Skin epidermis (tissue), 12 donors: ENCODE data around the gene C1orf50.

ENCODE experiments used
- H3K27ac ChIP-seq, 21 experiments: fragments of 200-600 bp; sonication (generic) in 11 of 21; one replicate each; pipeline ENCODE4 v1.5.0; 2020; ENCODE audit warnings: mild to moderate bottlenecking in 3 of 21, inconsistent platforms in 2 of 21, moderate library complexity in 2 of 21
- H3K4me3 ChIP-seq, 7 experiments: fragments of 200-600 bp; sonication (generic) in 2 of 7; one replicate each; pipeline ENCODE4 v1.5.0; 2020; ENCODE audit warnings: inconsistent platforms in 2 of 7, mild to moderate bottlenecking in 2 of 7, moderate library complexity in 1 of 7

The C1orf50 gene

DNA sequence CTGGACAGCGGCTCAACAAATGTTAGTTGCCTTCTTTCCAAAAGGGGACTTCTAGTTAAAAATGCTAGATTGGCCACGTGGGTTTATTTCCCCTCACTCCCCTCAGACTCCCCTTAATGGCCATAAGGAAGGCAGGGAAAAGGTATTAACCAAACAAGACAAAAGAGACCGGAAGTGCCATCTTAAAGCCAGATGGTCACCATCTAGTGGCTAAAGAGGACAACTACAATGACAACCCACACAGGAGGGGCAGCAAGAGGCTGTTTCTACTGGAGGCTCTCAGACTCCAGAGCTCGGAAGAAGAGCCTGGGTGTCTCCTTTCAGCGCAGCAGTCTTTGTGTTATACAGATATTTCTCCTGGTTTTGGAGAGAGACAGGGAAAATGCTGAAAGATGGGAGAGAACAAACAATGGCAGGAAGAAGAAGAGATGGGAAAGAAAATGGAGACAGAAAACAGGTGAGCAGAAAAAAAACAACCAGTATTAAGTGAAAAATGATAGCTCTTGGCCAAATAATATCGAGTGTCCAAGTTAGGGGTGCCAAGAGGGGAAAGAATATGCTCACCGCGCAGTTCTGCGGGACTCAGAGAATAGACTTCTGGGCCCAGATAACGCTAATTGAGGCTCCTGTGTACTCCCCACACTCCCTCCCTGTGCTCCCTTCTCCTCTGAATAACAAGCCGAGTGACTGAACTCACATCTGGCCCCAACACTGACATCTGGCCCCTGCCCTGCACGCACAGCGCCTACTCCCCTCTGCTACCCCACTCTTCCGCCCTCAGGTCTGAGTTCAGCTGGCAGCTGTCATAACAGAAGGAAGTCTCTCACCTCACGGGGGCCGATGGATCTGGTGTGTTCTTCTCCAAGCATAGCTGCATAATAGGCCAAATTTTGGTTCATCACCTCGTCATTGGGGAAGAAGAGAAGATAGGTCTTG, 9.8 kb upstream of the C1orf50 start:
- no peak overlapping the region for H3K27ac ChIP-seq
- no peak overlapping the region for H3K4me3 ChIP-seq

DNA sequence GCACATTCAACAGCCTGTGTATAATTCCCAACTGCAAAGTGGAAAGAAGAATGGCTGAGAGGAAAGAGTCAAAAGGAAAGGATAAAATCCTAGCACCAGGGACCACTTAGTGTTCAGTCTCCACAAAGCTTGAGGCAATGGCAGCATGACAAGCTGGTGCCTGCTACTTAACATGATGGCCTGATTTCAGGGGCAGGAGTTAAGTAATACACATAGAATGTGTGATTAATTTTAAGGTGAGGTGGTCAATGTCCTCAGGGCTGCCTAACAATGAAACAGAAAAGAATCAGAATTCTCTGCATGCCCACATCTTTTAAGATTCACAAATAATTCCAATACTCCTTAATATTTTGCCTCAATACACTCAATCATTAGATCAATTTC, 9.2 kb upstream of the C1orf50 start:
- Histone ChIP-seq H3K27ac (no peak overlapping the region), H3K4me3 (no peak overlapping the region)

DNA sequence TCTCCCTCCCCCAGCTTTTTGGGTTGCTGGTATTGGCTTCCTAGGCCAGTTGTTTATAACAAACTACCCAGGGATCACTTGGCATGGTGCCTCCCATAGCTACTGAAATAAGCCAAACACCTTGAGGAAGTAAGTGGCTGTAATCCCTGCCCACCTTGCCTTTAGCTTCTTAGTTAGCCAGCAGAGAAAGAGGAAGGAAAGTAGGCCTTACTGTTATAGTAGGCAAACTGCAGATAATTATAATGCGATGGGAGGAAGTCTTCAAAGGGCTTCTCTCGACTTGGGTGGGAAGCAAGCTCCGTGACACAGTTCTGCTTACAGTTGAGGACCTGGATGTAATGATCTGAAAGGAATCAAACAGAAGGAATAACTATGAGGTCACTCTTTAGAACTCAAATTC, 8.4 kb upstream of the C1orf50 start:
- Histone ChIP-seq H3K4me3 (no peak overlapping the region), H3K27ac (no peak overlapping the region)

DNA sequence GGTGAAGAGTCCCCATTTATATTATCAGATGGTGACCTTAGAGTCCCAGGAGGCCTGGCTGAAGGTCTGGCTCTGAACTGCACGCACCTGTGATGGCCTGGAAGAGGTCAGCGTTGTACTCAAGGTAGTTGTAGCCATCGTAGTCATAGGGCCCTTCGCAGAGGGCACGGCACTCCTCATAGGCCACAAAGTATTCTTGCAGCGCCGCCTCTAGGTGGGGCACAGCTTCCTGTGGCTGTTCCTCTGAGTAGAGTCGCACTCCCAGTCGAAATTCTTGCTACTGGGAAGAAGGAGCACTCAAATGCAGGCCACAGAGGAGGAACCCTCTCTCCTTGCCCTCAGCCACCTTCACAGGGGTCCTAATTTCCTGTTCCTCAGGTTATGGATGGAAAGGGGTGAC, 7.9 kb upstream of the C1orf50 start:
- no peak overlapping the region for H3K27ac ChIP-seq
- no peak overlapping the region for H3K4me3 ChIP-seq

DNA sequence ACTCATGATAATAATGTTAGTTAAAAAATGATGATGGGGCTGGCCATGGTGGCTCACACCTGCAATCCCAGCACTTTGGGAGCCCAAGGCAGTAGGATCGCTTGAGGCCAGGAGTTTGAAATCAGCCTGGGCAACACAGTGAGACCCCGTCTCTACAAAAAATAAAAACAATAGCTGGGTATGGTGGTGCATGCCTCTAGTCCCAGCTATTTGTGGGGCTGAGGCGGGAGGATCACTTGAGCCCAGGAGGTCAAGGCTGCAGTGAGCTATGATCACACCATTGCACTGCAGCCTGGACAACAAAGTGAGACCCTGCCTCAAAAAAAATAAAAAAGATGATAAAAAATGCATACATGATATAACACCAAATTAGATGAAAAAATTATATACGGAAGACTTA, 5.5 kb upstream of the C1orf50 start:
- Histone ChIP-seq H3K27ac (no peak overlapping the region), H3K4me3 (no peak overlapping the region)

DNA sequence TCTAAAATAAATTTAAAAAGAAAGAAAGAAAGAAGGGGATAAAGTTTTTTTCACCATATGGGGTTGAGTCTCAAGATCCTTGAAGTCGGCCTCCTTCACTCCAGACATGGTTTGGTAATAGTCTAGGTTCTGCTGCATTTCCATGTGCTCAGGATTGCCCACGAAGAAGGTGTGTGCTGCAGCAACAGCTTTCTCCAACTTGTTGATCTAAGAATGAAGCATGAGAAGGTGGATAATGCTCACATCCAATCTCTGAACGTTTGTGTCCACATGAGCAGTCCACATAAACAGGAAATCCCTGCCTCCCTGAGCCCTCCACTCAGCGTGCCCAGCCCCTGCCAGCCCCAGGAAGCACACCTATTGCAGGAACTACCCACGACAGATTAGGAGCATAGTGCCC, 4.8 kb upstream of the C1orf50 start:
- Histone ChIP-seq H3K27ac (peak overlapping the region in 2 of 21 experiments; percentile 6 to 24), H3K4me3 (no peak overlapping the region)

DNA sequence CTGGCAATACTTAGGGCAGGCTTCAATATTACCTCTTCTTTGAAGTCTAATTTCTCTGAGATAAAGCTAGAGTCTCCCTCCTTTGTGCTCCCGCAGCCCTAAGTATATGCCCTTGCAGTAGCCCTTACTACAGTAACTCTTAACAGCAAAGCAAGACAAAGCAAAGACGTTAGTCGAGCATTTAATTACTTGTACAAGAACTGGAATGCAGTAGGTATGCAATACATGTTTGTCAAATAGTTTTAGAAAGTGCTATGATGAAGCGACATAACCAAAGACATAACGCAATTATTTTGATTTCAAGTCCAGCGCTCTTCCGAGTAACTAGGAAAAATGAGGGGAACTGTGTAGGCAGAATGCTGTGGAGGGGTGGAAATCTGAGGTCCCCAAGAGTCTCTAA, 1.8 kb upstream of the C1orf50 start:
- peak overlapping the region in 11 of 21 experiments; percentile 17 to 99 (median 89) for H3K27ac ChIP-seq
- H3K4me3 ChIP-seq, result peak overlapping the region; percentile 77 to 100 (median 97)

DNA sequence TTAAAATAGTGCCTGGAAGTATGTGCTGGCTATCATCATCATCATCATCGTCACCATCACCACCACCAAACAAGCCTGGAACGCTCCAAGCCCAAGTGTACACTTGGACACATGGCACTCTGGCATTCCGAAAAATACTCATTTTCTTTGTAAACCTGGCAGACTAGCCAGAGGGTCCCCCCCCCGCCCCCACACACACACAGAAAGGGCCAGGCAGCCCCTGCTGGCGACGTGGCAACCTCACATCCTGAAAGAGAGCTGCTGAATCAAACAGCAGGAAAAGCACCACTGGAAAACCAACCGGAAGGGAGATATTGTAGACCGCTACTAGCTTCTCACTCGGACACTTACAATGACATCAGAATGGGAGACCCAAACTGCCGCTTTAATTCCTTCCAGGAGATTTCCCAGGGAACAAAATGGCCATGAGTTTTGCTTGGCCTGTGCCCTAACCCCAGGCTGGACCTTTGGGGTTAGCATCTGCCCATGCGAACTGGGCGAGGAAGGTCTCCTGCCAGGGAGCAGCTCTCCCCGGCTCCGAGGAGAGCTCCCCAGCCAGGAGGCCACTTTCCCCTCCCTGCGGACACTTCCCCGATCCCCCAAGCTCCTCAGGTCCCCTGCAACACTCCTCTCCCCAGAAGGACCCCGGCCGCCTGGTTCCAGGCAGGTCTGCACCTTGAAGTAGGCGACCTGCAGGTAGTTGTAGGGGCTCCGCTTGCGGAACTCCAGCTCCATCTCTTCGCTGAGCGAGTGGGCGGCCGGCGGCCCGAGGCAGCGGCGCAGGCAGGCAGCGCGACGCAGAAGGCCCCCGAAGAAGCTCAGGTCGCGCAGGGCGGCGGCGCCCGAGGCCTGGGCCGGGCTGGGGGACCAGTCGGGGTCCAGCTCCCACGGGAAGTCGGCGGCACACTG, 963 bp upstream of the C1orf50 start:
- H3K4me3 ChIP-seq, result peak overlapping the region; percentile 77 to 100 (median 97)
- H3K27ac ChIP-seq, result peak overlapping the region; percentile 33 to 99 (median 87)

DNA sequence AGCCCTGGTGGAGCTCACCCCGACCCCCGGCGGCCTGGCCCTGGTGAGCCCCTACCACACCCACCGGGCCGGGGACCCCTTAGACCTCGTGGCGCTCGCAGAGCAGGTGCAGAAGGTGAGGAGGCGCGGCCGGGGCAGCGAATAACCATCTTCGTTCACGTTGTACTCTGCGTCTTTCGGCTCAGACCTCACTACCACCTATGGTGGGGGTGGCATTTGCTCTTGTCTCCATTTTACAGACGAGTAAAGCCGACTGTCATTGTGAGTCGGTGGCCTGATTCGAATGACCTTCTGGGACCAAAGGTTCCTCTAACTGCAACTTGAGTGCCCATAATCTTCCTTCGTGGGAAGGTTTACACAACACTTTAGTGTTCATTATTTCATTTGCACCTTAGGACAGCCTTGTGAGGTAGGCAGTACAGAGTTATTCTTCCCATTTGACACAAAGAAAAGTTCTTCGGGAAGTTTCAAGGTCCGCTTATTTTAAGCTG, 506 bp downstream of the C1orf50 start:
- peak overlapping the region; percentile 77 to 100 (median 97) for H3K4me3 ChIP-seq
- peak overlapping the region; percentile 61 to 99 (median 93) for H3K27ac ChIP-seq

DNA sequence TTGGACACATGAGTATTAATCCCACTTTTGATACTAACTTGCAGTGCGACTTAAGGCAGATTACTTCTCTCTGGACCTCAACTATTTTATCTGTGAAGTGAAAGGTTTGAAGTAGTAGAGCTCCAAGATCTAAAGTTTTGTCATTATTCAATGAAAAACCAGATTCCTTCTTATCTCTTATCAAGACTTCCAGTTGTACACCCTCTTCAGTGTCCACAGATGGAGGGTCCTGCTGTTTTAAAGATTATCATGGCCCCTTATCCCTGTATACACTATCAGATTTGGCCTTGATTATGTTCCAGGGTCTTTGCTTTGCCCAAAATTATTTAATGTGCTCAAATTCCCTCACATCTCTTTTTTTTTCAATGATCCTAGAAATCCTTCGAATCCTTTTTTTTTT, 1.1 kb downstream of the C1orf50 start:
- Histone ChIP-seq H3K27ac (peak overlapping the region in 5 of 21 experiments; percentile 89 to 97 (median 97)), H3K4me3 (peak overlapping the region in 6 of 7 experiments; percentile 77 to 100 (median 98))

DNA sequence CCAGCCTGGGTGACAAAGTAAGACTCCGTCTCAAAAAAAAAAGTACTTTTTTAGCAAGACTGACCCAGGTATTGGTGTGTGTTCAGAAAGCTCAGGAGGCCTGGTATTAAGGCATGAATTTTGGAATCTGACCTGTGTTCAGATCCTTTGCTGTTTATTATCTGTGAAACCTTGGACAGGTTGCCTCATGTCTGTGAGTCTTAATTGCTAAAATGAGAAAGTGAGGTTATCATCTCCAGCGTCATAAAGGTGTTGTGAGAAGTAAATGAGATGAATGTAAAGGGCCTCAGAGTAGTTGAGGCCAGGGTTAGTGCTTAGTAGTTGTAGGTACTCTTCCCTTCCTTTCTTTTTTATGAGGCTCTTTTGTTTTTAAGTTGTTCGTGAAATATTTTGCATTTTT, 2.8 kb downstream of the C1orf50 start:
- H3K27ac ChIP-seq, result no peak overlapping the region

DNA sequence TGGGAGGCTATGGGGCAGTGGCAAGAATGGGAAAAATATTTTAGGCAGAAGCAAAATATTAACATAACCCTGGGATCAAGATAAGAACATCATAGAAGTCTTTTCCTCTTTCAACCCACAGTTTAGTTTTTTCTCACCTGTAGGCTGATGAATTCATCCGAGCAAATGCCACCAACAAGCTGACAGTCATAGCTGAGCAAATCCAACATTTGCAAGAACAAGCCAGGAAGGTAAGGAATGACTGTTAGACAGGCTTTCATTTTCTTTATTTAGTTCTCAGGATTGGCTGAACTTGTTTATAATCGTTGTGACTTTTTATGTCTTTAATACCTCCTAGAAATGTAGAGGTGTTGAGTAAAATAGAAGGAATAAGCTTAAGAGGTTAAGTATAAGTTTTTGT, 6.4 kb downstream of the C1orf50 start:
- Histone ChIP-seq H3K27ac (no peak overlapping the region), H3K4me3 (no peak overlapping the region)

More for the DNA sequence above, 2.8 kb downstream of the C1orf50 start:
- no peak overlapping the region for H3K4me3 ChIP-seq

DNA sequence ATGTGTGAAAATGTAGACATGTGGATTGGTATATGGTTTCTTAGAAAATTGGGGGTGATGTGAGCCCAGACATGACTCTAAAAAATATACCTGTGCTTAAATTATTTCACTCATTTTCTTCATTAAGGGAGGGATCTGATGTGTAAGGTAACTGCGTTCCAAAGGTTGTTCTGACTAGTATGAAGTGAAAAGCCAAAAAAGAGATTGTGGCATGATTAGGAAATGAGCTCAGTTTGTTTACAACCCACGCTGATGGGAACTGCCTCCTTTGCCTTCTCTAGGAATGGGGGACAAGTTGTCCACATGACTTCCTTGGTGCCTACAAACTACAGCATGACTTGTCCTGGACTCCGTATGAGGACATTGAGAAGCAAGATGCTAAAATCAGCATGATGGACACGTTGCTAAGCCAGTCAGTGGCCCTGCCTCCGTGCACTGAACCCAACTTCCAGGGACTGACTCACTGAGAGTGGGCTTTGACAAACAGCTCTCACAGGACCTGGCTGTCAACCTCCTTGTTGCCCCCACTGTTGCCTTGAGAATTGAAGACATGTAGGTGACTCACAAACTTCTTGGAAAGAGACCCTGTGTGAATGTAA, 8.0 kb downstream of the C1orf50 start:
- no peak overlapping the region for H3K27ac ChIP-seq
- no peak overlapping the region for H3K4me3 ChIP-seq

DNA sequence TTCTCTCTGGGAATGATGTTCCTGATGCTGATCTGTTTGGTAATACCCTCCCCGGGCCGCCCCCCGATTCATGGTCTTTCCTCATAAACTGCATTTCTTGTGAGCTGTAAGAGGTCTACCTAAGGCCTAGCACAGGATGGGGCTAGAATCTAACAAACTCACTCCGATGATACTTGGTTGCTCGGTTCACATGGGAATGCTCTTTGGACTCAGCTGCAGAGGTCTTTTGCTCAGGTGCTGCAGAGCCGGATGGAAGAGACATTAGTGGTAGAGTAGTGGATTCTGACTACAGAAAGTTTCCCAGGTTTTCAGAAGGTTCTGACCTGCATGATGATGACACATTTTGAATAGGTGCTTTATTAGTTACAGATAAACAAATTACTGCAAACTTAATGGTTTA, 9.5 kb downstream of the C1orf50 start:
- Histone ChIP-seq H3K4me3 (no peak overlapping the region), H3K27ac (no peak overlapping the region)

DNA sequence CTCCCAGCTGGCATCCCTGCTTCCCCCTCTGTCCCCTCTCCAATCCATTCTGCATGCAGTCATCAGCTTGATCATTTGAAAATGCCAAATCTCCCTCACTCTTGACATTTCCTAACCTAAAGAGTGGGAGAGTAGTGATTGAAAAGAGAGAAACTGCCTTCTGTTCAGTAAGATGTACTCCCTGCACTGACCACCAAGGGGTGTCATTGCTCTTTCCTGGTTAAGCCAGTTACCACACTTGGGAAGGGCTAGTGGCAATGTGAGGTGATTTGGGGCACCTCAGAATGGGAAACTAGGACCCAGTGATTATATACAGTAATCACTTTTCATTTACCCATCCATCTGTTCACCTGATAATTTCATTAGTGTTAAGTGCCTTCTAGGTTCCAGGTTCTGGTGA, 10.8 kb downstream of the C1orf50 start:
- Histone ChIP-seq H3K27ac (no peak overlapping the region), H3K4me3 (no peak overlapping the region)

DNA sequence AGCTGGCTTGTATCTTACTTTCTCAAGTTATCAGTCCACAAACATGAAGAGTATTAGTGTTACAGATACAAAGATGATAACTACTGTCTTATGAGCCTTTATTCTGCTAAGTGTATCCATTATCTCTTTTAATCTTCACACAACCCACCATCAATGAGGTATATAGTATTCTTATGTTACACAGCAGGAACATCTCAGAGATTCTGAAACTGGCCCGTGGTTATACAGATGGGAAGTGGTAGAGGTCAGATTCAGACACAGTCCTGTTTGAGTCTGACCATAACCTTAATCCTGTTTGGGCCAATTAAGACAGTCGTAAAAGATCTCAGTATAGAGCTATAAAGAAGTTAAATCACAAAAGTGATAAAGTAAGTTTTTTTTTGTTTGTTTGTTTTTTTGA, 12.7 kb downstream of the C1orf50 start:
- Histone ChIP-seq H3K27ac (no peak overlapping the region), H3K4me3 (no peak overlapping the region)

DNA sequence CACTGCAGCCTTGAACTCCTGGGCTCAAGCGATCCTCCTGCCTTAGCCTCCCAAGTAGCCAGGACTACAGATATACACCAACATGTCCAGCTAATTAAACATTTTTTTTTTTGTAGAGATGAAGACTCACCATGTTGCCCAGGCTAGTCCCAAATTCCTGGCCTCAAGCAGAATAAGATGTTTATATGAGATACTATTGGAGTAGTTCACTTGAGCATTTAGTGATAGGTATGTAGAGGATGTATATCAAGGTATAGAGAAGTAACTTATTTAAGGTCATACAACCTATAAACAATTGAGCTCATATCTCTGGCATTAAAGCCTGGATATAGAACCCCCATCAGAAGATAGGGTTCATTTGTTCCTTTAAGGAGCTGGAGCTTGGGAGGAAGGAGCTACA, 13.1 kb downstream of the C1orf50 start:
- Histone ChIP-seq H3K4me3 (no peak overlapping the region), H3K27ac (no peak overlapping the region)

DNA sequence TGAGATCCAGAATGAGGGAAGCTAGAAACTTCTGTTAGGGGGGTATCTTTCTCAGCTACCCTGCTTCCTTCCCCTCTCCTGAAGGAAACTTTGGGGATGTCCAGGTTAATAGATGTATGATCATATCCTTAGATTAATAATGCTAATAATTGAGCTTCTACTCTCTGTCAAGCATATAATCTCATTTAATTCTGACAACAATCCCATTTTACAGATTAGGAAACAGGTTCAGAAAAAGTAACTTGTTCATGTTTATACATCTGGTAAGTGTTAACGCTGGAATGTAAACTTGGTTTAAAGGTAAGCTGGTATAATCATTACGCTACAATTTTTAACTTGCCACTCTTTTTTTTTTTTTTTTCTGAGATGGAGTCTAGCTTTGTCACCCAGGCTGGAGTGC, 16.0 kb downstream of the C1orf50 start:
- Histone ChIP-seq H3K4me3 (no peak overlapping the region), H3K27ac (no peak overlapping the region)

DNA sequence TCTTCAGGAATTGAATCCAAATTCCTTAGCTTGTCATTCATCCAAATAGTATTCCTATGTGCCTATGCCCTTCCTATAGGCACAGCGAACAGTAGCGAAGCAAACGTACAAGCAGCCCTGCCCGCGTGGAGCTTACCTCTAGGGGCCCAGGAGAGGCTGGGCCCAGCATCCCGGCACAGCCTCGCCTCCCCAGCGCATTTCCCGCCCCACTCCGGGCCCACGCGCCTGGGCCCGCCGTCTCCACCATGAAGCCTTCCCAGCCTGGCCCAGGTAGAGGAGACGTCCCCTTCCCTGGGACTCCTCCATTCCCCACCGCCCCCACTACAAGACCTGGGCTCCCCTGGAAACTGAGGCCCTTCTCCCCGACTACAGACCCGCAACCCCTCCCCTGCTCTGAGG, 17.5 kb downstream of the C1orf50 start:
- H3K4me3 ChIP-seq, result peak overlapping the region in 2 of 7 experiments; percentile 17 to 33

More for the DNA sequence above, 17.5 kb downstream of the C1orf50 start:
- H3K27ac ChIP-seq, result no peak overlapping the region
